SU-DHL-6 (cell line): Measurements from ENCODE around the gene MED20.

ENCODE experiments used
- CTCF ChIP-seq: fragments of 200-600 bp; sonication (generic); IDR thresholded peaks from one replicate; pipeline ENCODE4 v1.5.1; 2017; ENCODE audit warnings: antibody characterized with exemption, mild to moderate bottlenecking, low read length, moderate library complexity; ENCODE audit not compliant: insufficient read depth, poor library complexity, severe bottlenecking
- EZH2phosphoT487 ChIP-seq: fragments of 200-600 bp; sonication (generic), shearing (Covaris generic); conservative IDR thresholded peaks from 2 replicates; pipeline ENCODE4 v1.6.1; 2018; ENCODE audit warnings: mild to moderate bottlenecking, antibody characterized with exemption, low read length, moderate library complexity, mixed read lengths

- TF ChIP-seq CTCF, result no peak
- TF ChIP-seq EZH2phosphoT487, result no peak
Measured at GRCh38 chr6:41957117-41957516, 36.2 kb upstream of the MED20 start.
